H1 (cell line): ENCODE results near the gene ASCC1. TPM values are rescaled to one million over a fixed set of nuclear protein-coding genes. Genes with fewer than 3 reads are reported as not detected.

ENCODE experiments used
- NANOG ChIP-seq: IDR thresholded peaks from 2 replicates; pipeline ENCODE4 v1.6.1; 2011; ENCODE audit warnings: low read length, low read depth, mild to moderate bottlenecking, inconsistent platforms; ENCODE audit not compliant: insufficient read depth, poor library complexity, severe bottlenecking
- RFX5 ChIP-seq: IDR thresholded peaks from 2 replicates; pipeline ENCODE4 v1.6.1; 2011; ENCODE audit warnings: low read depth, low read length, improper control_type of control experiment, borderline replicate concordance
- polyA plus RNA-seq, 7 experiments: library from polyadenylated mRNA; depleted of rRNA in 3 of 7; stranded (reverse) in 5 of 7; unstranded in 2 of 7; fragments of >200 nt in 5 of 7; fragments of 200-250 nt in 2 of 7; gene quantifications; 1 replicate in 5 of 7; 2 replicates in 1 of 7; 4 replicates in 1 of 7; pipeline versions ENCODE4 v1.2.1 to v1.2.3, GENCODE V29; 2011 to 2013; ENCODE audit warnings: missing spikeins in 2 of 7, mixed read lengths in 2 of 7
- total RNA-seq: library from RNA; stranded (reverse); fragmentation: NEBNext Ultra II Directional; extraction: Animal tissue kit (Norgen Biotek cat#: 25700); gene quantifications from 2 replicates; pipeline ENCODE4 v1.2.1, GENCODE V29; 2021

Gene ASCC1
- total and polyA plus RNA-seq, 2 of the 8 experiments (the other 6 are each of a cell fraction or from before 2014, with no cell fraction given) = 25.6 to 35.8 TPM

- TF ChIP-seq RFX5 (no peak), NANOG (no peak)
Measured at GRCh38 chr10:72062382-72062781, 153.7 kb downstream of the ASCC1 start (continued).
